Right lobe of liver (tissue), 4 donors: Measurements from ENCODE around the gene TRIP12.

ENCODE experiments used
- POLR2A ChIP-seq: fragments of 450-650 bp; IDR thresholded peaks from one replicate; pipeline ENCODE4 v1.6.1; 2017; ENCODE audit warnings: antibody characterized with exemption, mild to moderate bottlenecking
- TF ChIP-seq, protein P1 (sequence below), 4 donors: fragments of 200-600 bp in 3 of 4; fragments of 450-650 bp in 1 of 4; IDR thresholded peaks; one replicate each; pipeline versions ENCODE4 v1.5.1 to v1.8.0; 2016 to 2022; ENCODE audit warnings: antibody characterized with exemption in 4 of 4, mild to moderate bottlenecking in 2 of 4
- donor health status: DM: no; HTN: no; CAD: no.
- donor health status: DM: no; HTN: no; CAD: no.
- donor health status: DM: no; HTN: yes; CAD: no.

DNA sequence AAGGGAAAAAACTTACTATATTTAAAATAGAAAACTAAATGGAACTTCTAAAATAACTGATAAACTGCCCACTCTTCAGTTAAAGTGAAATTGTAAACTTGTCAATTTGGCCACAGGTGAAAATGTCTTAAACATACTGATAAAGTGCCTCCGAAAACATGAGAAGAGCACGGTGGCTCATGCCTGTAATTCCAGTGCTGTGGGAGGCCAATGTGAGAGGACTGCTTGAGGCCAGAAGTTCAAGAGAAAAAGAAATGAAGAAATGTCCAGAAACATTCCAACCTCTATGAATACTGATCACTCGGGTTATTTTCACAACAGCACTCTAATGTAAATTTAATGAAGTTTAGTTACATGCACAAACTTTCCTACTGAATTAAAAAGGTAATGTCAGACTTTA lies 144.1 kb downstream of the TRIP12 start:
- TF ChIP-seq, protein P1, sequence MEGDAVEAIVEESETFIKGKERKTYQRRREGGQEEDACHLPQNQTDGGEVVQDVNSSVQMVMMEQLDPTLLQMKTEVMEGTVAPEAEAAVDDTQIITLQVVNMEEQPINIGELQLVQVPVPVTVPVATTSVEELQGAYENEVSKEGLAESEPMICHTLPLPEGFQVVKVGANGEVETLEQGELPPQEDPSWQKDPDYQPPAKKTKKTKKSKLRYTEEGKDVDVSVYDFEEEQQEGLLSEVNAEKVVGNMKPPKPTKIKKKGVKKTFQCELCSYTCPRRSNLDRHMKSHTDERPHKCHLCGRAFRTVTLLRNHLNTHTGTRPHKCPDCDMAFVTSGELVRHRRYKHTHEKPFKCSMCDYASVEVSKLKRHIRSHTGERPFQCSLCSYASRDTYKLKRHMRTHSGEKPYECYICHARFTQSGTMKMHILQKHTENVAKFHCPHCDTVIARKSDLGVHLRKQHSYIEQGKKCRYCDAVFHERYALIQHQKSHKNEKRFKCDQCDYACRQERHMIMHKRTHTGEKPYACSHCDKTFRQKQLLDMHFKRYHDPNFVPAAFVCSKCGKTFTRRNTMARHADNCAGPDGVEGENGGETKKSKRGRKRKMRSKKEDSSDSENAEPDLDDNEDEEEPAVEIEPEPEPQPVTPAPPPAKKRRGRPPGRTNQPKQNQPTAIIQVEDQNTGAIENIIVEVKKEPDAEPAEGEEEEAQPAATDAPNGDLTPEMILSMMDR (IDR thresholded peaks at IDR 0.05) = no peak
- TF ChIP-seq POLR2A = no peak
